ENCODE measurements around the gene ACO2.
A peak's percentile ranks its signal among the peaks of the same experiment; 100 is the strongest.
"Not testable (repeated sequence)": the region's sequence is repeated elsewhere in the genome, so short reads cannot be mapped to it uniquely, and the experiment has no call there.

Gene ACO2

DNA sequence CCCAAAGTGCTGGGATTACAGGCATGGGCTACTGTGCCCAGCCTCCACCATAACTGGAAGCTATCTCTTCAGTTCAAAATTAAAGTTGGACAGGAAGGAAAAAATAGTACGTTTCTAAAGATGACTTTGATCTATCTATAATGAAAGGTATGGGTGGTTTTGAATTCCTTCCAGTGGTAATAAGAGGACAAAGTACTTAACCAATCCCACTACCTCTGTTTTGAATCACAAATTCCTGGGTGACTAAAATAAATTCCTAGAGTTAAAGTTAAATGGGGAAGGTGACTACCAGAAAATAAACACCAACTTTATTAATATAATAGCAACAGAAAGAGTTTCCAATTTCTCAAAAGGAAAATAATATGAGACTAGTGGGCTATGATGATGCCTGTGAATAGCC, 9.5 kb upstream of the ACO2 start:
- TF ChIP-seq, protein P1, sequence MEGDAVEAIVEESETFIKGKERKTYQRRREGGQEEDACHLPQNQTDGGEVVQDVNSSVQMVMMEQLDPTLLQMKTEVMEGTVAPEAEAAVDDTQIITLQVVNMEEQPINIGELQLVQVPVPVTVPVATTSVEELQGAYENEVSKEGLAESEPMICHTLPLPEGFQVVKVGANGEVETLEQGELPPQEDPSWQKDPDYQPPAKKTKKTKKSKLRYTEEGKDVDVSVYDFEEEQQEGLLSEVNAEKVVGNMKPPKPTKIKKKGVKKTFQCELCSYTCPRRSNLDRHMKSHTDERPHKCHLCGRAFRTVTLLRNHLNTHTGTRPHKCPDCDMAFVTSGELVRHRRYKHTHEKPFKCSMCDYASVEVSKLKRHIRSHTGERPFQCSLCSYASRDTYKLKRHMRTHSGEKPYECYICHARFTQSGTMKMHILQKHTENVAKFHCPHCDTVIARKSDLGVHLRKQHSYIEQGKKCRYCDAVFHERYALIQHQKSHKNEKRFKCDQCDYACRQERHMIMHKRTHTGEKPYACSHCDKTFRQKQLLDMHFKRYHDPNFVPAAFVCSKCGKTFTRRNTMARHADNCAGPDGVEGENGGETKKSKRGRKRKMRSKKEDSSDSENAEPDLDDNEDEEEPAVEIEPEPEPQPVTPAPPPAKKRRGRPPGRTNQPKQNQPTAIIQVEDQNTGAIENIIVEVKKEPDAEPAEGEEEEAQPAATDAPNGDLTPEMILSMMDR (IDR thresholded peaks at IDR 0.05; ENCODE audit: insufficient read depth, low read depth, low read length, missing control alignments) = no peak

DNA sequence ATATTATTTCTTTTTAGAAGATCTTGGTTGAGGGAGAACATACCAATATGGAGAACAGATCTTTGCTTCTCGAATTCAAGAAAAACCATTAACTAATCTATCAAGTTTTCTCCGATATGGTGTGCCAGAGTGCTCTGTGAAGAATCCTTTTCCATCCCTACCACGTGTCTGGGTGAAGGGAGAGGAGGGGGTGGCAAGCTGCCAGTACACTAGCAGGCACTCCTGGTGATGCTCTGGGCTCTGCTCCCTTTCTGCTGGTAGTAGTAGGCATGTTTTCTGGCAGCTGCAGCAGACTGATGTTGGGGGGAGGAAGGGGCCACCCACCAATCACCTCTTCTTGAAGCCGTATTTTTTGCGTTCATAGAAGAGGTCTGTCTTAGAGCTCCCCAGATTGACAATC, 8.8 kb upstream of the ACO2 start:
- H3K4me3 ChIP-seq (ENCODE audit: low read length); DNase-seq (ENCODE audit: low read depth): not testable (repeated sequence)

More for the DNA sequence above, 9.5 kb upstream of the ACO2 start:
- no peak overlapping the region for H3K4me3 ChIP-seq (ENCODE audit: low read length)
- DNase-seq (ENCODE audit: low read depth) = no peak

DNA sequence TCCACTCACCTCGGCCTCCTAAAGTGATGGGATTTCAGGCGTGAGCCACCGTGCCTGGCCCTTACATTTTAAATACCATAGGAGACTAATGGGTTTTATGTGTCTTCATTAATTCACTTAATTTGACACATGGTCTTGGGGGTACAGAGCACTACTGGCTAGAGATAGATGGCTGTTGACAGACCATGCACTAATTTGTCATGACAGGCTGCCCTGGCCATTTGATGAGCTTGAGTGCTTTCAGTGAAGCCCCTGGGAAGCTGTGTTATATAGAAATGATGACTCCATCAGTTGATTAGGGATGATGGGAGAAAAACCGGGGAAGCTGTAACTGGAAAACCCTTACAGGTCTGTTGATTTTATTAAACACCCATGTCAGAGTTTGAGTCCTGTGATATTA, 7.0 kb upstream of the ACO2 start:
- H3K4me3 ChIP-seq (ENCODE audit: low read length) = no peak overlapping the region
- TF ChIP-seq, protein P1 (IDR thresholded peaks at IDR 0.05; ENCODE audit: insufficient read depth, low read depth, low read length, missing control alignments) = no peak
- no peak for DNase-seq (ENCODE audit: low read depth)

- TF ChIP-seq, protein P1 (IDR thresholded peaks at IDR 0.05; ENCODE audit: insufficient read depth, low read depth, low read length, missing control alignments) = no peak
- no peak for DNase-seq (ENCODE audit: low read depth)
Observed at GRCh38 chr22:41469218-41469851, 418 bp downstream of the ACO2 start.

DNA sequence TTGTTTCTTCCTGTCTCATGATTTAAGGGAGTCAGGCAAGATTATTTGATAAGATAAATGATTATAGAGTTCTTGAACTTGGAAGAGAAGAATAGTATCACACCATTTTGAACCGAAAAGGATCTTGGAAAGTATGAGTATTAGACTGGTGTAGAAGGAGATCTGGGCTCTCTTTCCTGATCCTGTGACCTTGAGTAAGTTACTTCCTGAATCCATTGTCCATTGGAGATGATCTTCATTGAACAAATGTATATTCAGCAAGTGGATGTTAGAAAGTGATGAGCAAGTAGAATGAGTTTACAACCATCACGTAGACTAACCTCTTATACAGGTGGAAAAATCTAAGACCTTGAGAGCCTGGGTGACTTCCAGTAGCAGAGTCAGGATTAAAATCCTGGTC, 2.0 kb downstream of the ACO2 start:
- no peak overlapping the region for H3K4me3 ChIP-seq (ENCODE audit: low read length)
- TF ChIP-seq, protein P1 (IDR thresholded peaks at IDR 0.05; ENCODE audit: insufficient read depth, low read depth, low read length, missing control alignments) = no peak
- no peak for DNase-seq (ENCODE audit: low read depth)

More at GRCh38 chr22:41469218-41469851, 418 bp downstream of the ACO2 start:
- H3K4me3 ChIP-seq (ENCODE audit: low read length) = peak overlapping the region; percentile 91

GRCh38 chr22:41471568-41471967, 2.7 kb downstream of the ACO2 start:
- no peak for DNase-seq (ENCODE audit: low read depth)
- TF ChIP-seq, protein P1 (IDR thresholded peaks at IDR 0.05; ENCODE audit: insufficient read depth, low read depth, low read length, missing control alignments) = no peak
- H3K4me3 ChIP-seq (ENCODE audit: low read length) = no peak overlapping the region

DNA sequence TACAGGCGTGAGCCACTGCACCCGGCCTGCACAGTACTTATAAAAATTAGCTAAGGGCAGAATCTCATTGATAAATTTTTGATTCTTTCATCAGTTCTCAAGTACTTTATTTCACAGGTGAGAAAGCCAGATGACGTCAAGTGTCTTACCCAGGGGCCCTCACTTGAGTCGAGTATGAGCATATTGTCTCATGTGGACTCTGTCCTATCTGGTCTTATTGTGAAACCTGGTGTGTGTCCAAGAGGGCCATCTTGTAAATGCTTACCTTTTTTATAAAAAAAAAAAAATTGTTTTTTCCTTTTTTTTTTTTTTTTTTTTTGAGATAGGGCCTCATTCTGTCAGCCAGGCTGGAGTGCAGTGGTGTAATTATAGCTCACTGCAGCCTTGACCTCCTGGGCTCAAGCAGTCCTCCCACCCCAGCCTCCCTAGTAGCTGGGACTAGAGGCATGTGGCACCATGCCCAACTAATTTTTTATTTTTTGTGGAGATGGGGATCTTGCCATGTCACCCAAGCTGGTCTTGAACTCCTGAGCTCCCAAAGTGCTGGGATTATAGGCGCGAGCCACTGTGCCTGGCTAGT, 6.0 kb downstream of the ACO2 start:
- DNase-seq (ENCODE audit: low read depth) = no peak
- no peak overlapping the region for H3K4me3 ChIP-seq (ENCODE audit: low read length)

More for the DNA sequence above, 6.0 kb downstream of the ACO2 start:
- TF ChIP-seq, protein P1 (IDR thresholded peaks at IDR 0.05; ENCODE audit: insufficient read depth, low read depth, low read length, missing control alignments) = no peak

Data from epithelial cell of esophagus (primary cell).